Measurements from ENCODE around the gene ATP6V0B.

- TF ChIP-seq CTCF (IDR thresholded peaks at IDR 0.05) (no peak), EP300 (IDR thresholded peaks at IDR 0.05; ENCODE audit: low read depth) (no peak), POLR2A (IDR thresholded peaks at IDR 0.05) (no peak), POLR2AphosphoS5 (IDR thresholded peaks at IDR 0.05) (no peak)
Measured at GRCh38 chr1:43957407-43958040, 17.2 kb upstream of the ATP6V0B start.
